Measurements from ENCODE around the gene RAD51B.

The RAD51B gene

DNA sequence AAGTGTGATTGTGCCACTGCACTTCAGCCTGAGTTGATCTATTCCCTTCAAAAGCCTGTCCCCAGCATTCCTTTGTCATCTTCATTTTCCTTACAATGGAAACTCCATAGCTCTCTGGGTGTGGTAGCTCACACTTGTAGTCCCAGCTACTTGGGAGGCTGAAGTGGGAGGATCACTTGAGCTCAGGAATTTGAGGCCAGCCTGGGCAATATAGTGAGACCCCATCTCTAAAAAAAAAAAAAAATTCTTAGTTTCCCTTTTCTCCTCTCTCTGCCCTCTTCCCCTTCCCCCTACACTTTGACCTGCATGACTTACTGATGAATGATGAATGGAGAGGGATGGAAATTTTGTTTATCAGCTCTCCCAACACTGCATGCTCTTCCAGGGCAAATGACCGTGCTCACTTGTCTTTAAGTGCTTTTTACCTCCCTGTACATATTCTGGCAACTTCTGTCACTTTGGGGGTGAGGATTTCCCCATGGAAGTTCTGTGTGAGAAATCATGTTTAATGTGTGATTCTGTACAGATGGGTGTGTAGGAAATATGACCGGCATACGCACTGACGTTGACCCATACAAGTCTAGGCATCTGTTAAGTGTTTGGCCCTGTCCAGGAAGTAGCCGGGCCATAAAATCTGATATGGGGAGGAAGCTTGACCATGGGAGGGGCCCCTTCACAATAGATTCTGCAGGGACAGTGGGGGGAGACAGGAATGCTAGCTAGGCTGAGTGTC, 907.9 kb downstream of the RAD51B start:
- DNase-seq: no peak

DNA sequence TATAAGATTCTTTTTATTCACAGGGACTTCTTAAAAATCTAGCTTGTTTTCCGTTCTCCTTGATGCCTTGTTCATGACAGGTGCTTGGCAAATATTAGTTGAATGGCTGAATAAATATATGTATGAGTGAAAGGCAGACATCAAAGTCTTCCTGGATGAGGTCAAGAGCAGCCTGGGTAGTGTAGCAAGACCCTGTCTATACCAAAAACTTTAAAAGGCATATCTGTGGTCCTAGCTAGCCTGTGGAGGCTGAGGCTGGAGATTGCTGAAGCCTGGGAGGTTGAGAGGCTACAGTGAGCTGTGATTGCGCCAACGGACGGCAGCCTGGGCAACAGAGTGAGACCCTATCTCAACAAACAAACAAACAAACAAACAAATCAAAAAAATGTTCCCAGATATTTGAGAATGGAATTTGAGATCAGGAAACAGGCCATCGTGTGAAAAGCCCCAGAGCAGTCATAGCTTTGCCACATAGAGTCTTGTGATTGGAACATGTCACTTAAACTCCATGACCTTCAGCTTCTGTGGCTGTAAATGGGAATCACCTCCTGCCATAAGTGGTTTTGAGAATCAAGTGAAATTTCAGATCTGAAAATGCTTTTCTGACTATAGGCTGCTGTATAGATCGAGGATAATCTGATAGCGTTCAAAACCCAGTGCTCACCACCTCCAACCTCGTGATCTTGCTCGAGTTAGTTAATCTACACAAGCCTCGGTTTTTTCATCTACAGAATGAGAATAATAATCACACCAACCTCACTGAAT, 908.9 kb downstream of the RAD51B start:
- no peak for DNase-seq

DNA sequence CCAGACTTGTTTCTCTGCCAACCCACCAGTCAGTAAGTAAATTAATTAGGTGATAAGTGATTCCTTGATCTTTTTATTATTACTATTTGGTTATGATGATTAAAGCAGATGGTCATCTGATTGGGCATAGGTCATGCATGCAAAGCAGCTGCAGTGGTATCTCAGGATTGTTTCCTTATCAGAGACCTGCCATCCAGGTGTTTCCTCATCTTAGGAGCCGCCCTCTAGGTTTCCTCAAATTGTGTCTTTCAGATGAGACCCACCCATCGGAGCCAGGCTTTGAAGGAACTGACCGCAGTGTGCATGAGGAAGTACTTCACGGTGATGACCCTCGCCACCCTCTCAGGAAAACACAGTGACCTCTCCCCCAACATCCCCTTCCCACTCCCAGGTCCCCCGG, 910.0 kb downstream of the RAD51B start:
- DNase-seq: no peak

DNA sequence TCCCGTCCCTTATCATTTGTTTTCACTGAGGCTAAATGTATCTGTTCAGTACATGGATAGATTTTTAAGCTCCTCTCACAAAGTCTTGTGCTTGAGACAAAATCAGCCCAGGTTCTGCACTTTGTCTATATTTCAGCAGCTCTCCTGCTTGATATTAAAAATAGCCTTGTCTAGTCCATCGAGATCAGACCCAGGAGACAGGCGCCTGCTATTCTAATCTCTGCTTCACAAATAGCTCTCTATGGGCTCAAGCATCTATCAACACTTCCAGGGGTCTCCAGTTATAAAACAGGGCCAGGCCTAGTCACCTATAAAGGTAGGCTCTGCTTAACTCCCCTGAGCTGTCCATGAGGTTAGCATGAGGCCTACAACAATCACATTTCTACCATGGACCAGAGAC, 910.8 kb downstream of the RAD51B start:
- DNase-seq: no peak

DNA sequence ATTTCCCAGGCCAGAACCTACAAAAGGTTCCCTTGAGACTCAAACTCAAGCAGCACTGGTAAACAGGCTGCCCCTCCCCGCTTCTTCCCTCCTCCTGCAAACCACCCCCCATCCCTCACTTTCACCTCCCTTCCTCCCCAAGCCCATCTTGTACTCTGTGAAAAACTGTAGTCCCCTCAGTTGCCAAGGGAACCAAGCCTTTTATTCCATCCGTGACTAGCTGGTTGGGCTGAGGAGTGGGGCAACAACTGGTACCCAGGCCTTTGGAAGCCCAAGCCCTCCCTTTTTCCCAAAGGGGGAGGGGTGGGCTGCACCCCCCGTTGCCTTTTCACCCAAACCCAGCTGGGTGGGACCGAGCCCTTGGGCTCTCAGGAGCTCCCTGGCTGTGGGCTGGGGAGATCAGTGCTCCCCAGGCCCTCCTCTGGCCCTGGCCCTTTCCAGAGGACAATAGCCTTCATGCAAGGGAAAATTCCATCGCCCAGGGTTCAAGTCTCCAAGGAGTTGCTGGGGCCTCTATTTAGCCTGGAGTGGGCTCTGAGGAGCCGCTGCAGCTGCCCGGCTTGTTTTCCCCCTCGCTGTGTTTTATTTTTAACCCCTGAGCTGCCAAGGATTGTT, 911.3 kb downstream of the RAD51B start:
- no peak for DNase-seq

DNA sequence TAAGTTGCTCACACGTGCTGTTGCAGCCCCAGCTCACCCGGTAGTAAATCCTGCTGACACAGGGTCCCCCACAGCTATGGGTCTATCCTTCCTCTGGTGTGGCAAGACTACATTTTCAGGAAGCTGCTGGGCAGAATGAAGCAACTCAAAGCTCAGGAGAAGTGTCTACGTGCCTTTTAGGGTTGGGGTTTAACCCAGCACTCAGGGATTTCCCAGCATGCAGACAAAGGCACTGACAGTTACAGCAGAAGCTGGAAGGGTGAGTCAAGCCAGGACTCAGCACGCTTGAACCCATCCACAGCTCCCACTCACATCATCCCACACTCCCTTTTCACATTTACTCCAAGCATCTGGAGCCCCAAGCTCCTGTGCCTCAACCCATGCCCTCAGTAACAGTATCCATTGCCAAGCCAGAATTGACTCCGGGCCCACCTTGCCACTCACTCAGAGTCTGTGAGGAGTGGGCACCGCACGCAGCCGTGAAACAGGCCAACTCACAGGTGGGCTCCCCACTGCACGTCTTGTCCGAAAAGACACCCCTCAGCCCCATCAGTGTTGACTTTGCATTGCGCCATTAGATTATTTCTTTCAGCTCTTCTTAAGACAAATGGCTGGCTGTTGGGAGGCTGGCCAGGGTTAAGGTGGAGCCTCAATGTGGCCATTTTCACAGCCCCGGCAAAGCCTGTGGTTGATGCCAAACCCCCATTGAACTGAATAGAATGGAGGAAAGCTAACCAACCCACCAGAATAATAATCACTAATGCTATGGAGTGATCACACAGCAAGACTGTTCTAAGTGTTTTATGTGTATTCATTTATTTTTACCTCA, 913.7 kb downstream of the RAD51B start:
- DNase-seq: no peak

DNA sequence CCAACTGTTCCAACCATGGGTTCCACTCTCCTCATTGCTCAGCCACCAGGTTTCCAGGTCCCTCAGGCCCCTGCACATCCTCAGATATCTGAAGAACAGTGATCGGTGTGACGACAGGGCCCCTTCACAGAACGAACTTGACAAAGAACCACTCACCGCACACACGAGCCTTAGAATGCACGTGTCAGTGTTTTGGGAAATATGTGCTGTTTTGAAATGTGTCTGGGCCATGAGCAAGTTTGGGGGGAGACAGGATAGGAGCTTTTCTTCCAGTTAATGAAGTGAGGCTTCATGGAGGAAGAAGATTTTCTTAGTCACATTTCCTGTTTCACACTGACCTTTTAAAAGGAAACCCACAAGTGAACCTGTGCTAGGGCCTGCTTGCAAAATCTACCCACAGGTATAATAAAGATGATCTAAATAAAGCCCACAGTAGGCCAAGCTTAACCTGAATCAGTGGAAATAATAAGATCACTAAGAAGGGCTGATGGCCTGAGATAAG, 914.7 kb downstream of the RAD51B start:
- no peak for DNase-seq

DNA sequence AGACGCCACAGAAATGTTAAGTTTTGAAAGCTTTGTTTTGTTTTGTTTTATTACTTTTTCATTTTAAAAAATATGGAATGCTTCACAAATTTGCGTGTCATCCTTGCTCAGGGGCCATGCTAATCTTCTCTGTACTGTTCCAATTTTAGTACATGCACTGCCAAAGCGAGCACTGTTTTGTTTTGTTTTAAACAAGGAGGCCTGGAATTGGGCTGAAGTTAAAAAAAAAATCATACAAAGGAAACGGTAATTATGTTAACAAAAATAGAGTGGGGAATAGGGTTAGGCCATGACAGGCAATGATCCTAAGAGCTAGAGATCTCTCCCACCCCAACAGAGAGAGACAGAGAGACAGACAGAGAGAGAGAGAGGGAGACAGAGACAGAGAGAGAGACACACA, 916.3 kb downstream of the RAD51B start:
- no peak for DNase-seq

DNA sequence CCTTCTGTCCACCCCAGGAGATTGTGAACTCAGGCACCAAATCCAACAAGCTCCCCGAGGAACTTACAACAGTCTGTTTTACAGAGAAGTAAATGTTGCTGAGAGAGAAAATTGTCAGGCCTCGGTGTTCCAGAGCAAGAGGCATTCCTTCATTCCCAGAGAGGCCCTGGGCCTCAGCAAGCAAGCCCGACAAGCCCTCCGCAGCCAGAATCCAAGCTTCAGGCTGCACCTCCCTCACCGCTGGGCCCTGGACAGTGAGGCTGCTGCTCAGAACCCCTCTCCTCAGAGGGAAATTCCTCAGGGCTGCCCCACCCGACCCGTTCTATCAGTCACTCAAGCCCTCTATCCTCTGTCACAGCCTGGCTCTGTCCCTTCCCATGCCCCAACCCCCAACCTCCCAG, 916.9 kb downstream of the RAD51B start:
- no peak for DNase-seq

DNA sequence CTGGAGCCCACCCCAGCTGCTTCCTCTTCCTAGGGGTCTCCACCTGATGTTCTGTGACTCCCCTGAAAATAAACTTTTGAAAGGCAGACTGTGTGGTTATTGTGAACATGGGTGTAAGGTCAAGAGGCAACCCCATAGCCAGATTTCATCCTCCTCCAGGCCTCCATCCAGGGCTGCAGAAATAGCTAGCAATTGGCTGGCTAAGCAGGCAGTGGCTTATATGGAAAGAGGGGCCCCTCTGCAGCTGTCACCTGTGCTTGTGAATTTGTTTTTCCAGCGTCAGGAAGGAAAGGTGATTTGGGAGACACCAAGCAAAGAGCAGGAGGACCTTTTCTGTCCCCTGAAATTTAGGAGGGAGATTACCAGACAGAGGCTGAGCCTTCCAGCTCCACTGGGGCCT, 917.5 kb downstream of the RAD51B start:
- no peak for DNase-seq

DNA sequence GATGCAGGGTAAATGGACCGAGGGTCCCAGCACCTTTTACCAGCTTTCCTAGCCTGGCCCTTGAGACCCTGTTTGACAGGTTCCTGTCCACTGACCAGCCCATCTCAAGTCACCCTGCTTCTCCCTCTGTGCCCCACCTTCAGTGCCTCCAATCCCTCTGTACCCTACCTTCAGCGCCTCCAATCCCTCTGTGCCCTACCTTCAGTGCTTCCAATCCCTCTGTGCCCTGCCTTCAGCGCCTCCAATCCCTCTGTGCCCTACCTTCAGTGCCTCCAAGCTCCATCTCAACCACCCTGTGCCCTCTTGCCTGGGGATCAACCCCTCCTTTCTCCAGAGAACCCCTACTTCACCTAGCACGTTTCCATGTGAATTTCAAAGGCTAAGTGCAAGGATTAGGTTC, 919.0 kb downstream of the RAD51B start:
- no peak for DNase-seq

DNA sequence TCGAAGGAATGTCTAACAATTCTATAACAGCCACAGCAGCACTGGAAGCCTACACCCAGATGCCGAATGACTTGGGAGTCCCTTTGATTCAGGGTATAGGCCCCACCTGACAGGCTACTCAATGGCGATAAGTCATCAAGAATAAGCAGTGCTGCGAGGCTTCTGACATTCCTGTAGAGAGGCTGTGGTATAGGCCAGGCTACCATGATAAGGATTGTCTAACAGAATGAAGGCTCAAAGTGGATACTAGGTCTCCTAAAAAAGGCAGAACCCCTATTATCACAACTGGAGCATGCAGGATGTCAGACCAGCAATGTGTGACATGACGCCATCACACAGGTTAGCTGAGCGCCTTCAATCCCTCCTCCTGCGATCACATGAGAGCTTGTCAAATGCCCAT, 920.1 kb downstream of the RAD51B start:
- DNase-seq: no peak

DNA sequence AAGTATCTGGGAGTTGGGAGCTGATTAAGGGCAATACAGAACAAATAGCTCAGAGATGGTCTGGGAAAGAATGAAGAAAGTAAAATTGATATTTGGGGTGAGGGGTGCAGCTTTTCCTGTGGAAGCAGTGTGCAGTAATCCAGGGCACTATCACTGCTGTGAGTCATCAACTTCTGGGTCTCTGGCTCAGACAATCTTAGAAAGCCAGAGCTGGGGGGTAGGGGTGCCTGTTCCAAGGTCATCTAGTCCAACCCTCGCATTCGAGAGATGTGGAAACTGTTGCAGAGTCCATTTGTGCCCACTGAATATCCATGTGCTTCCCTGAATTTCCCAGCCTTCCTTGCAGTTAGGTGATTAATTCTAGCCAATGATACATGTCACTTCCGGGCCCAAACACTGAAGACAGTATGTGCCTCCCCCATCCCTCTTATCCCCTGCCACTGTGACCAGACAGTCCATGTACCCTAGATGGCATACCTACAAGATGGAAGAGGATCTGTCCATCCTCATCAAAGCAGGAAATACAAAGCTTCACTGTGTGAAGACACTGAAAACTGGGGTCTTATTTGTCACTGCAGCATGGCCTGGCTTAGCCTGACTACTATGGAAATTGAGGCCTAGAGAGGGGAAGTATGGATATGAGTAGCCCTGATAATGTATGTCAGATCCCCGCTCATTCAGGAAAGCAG, 921.4 kb downstream of the RAD51B start:
- DNase-seq: no peak

DNA sequence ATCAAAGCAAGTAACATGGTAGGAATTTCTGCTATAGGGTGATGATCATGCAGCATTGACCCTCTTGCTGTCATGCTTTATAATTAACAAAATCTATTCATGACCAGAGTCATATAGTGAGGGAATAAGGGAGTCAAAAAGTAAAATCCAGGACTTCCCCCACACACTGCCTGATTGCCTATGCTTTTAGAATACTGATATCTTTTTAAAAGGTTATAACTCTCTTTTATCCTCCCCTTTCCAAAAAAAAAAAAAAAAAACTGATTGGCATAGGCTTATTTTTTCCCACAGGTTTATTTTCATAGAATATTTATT, 921.9 kb downstream of the RAD51B start:
- no peak for DNase-seq

DNA sequence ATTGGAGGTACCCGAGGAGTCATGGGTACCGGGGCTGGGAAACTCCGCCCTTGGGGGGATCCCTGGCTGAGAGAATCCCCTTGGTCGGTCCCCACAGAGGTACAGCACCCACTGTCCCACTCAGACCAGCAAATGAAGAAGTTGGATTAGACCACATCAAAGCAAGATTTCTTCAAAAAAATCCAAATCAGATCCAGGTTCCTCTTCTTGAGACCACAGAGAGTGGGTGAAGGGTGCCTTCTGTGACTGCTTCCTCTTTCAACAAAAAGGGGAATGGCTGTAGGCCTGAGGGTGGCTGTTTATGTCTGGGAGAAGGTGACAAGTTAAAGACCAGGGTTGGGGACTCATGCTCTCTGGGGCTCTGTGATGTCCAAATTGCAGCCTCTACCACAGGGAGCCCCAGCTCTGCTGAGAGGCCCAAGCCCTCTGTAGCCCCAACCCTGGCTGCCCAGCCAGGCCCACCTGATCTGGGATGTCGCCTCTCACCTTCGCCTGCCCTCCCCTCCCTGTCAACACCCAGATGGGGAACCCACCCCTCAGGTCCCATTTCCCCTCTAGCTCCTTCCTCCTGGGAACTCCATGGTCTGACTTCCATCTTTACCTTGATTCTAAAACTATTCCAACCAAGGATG, 922.4 kb downstream of the RAD51B start:
- DNase-seq: no peak

DNA sequence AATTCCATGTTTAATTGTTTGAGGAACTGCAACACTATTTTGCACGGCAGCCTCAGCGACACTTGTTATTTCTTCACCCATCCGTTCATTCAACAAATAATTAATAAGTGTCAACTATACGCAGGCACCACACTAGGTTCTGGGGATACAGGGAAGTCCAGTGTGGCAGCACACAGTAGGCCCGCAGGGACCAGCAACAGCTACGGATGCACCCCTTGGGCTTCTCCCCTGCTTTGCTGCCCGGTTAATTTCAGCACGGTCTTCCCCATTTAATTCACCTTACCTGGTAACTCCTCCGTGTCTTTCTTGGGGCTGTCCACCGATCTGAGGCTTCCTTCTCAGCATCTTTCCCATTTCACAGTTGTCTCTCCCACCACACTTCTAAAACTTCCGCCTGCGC, 925.0 kb downstream of the RAD51B start:
- DNase-seq: no peak

DNA sequence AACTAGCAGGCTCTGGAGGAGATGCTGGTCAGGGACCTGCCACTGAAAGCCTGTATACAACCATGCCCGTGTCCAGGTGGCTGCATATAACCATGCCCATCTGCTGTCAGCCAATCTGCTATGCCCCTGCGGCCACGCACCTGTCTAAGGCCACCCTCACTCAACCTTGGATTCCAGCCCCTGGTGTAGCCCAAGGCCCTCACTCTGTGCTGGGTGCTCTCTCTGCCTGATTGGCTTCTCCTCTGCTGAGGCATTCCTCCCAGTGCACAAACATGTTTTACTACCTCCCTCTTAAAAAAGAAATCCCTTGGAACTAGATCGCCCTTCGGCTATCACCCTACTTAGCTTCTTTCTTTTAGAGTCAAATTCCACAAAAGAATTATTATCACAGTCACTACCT, 927.8 kb downstream of the RAD51B start:
- DNase-seq: no peak

DNA sequence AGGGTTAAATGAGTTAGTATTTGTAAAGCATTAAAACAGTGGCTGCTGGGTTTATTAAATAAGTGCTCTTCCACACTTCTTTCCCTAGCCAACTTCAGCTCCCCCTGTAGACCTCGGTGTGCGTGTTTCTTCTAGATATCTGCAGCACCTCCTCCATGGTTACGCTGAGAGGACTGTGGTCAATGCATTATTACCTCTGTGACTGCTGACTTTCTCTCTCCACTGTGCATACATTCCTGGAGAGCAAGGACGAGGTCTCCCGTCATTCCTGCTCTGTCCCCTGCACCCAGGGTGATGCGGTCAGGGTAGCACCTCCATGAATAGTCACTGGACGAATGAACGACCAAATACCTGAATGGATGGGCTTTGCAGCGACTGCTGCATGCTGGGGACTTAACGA, 928.7 kb downstream of the RAD51B start:
- no peak for DNase-seq

DNA sequence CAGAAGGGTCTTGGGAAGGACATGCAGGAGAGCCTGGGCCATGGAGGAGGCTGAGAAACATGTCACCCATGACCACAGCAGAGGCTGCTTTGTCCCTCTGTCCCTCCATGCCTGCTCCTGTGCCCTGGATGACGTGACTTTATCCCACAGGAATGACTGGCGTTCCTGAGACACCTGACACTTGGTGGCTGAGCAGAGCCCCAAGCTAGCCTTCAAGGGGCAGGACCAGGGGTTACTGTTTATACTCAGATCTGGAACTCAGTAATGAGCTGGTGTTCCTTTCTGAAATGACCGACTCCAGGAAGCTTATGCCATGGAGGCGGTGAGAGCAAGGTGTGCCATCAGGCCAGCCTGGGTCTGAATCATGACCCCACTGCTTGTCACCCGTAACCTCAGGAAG, 929.1 kb downstream of the RAD51B start:
- no peak for DNase-seq

DNA sequence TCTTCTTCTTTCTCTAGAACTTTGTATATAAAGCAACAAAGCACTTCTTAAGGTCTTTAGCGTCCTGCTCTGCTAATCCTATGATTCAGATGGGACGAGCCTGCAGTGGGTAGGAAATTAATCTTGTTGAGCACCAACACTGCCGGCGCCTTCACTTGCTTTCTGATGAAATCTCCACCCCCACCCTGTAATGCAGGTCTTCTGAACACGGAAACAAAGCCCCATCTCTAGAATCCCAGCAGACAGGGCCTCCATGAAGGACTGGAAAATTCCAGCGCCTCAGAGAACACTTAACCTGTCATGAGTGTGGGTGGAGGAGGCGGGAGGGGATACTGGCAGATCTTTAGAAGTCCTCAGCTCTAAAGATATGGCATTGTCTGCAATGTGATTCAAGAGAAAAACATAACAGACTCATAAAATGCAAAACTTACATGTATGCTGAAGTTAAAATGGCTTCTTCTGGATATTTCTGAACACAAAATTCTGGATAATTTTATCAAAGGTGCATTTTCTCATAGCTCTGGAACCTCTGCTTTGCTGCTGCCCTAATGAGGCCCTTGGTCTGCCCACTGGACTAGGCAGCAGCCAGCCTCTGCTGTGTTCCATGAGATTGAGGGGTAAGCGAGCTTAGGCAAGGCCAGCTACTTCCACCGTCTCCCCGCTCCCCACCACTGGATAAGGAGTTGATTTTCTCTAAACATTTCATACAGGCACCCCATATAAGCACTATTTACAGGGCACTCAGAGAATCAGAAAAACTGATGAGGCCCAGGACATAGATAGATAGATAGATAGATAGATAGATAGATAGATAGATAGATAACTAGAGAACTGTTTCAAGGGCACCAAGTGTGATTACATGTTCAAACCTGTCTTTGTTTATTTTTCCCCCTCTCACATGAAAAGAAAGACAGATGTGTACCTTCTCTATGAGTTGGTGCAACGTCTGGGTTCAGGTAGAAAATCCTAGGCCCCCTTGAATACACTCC, 930.2 kb downstream of the RAD51B start:
- no peak for DNase-seq

Data from NCI-H1092 treated with DMSO at 0.1 percent for 48 hours (cell line).